HepG2 (cell line): ENCODE measurements around the gene PSMD8. TPM values are rescaled to one million over a fixed set of nuclear protein-coding genes. Genes with fewer than 3 reads are reported as not detected.

Source experiments
- ATAC-seq: fragments of 200-7000 bp; cut with Tn5 transposase; 3 replicates; pipeline ENCODE4 v1.9.1; 2020; ENCODE audit warnings: mild to moderate bottlenecking, moderate library complexity
- BruUV-seq: library from RNA; stranded (reverse); fragments of 400-500 nt; replicated peaks from 2 replicates; lab custom pipeline; 2021; lab: Mats Ljungman, UMichigan
- CTCF ChIA-PET: fragments of 300-600 bp; formaldehyde crosslinking; extraction: SDS; loops from one replicate; lab custom pipeline; 2021; ENCODE audit warnings: low total read pairs, inconsistent platforms, low intra/inter-chr PET ratio; lab: Yijun Ruan, JAX
- POLR2A ChIA-PET: fragments of 350-600 bp; sonication (Branson Sonifier 250); formaldehyde crosslinking; loops from one replicate; lab custom pipeline; 2020; ENCODE audit warnings: antibody characterized with exemption, inconsistent platforms; lab: Yijun Ruan, JAX
- DNase-seq: peaks from one replicate; pipeline ENCODE4 v3.0.0-alpha.2; 2015; ENCODE audit warnings: low spot score
- FAIRE-seq: peaks from 3 replicates; lab custom pipeline; 2011; peaks lifted over from hg19 to GRCh38; lab: Jason Lieb, UNC
- H2AFZ ChIP-seq: one replicate; pipeline ENCODE4 v1.6.1; 2011; ENCODE audit warnings: low read length, inconsistent platforms
- H3K27ac ChIP-seq: fragments of 300-600 bp; 3 replicates; pipeline ENCODE4 v1.8.0; 2011; ENCODE audit warnings: mixed run types, mild to moderate bottlenecking, mixed read lengths, low read length, inconsistent platforms; ENCODE audit not compliant: insufficient read depth; ENCODE audit errors: extremely low read length
- H3K27me3 ChIP-seq, 2 experiments: fragments of 200-600 bp in 1 of 2; 2 replicates in 1 of 2; 3 replicates in 1 of 2; pipeline versions ENCODE4 v1.6.0 to v1.8.0; 2011; ENCODE audit warnings: low read length in 2 of 2, mild to moderate bottlenecking in 2 of 2, moderate library complexity in 2 of 2, inconsistent platforms in 1 of 2; ENCODE audit not compliant: insufficient read depth in 2 of 2, control insufficient read depth in 1 of 2
- H3K36me3 ChIP-seq, 2 experiments: fragments of 200-600 bp in 1 of 2; replicated peaks in 1 of 2; 2 replicates in 1 of 2; 3 replicates in 1 of 2; pipeline versions ENCODE4 v1.5.1 to v1.8.0; 2011; ENCODE audit warnings: low read length in 2 of 2, inconsistent platforms in 1 of 2; ENCODE audit not compliant: insufficient read depth in 2 of 2, control insufficient read depth in 1 of 2
- H3K4me1 ChIP-seq: 2 replicates; pipeline ENCODE4 v1.5.1; 2012; ENCODE audit warnings: low read length, inconsistent platforms; ENCODE audit not compliant: insufficient read depth
- H3K4me2 ChIP-seq: 2 replicates; pipeline ENCODE4 v1.6.0; 2011; ENCODE audit warnings: low read depth, low read length, inconsistent platforms
- H3K4me3 ChIP-seq, 3 experiments: fragments of 200-600 bp in 1 of 3; sonication (generic), shearing (Covaris generic) in 1 of 3; replicated peaks in 1 of 3; 2 replicates each; pipeline ENCODE4 v1.5.1; 2011 to 2016; ENCODE audit warnings: low read length in 3 of 3, inconsistent platforms in 2 of 3, low read depth in 2 of 3, mild to moderate bottlenecking in 2 of 3, control low read depth in 1 of 3, mixed read lengths in 1 of 3; ENCODE audit not compliant: insufficient read depth in 1 of 3
- H3K79me2 ChIP-seq: one replicate; pipeline ENCODE4 v1.6.1; 2011; ENCODE audit warnings: low read length, inconsistent platforms; ENCODE audit not compliant: insufficient read depth
- H3K9ac ChIP-seq: 2 replicates; pipeline ENCODE4 v1.6.0; 2011; ENCODE audit warnings: mild to moderate bottlenecking, low read depth, low read length, inconsistent platforms; ENCODE audit not compliant: insufficient read depth
- H3K9me3 ChIP-seq: 2 replicates; pipeline ENCODE4 v1.5.1; 2012; ENCODE audit warnings: mild to moderate bottlenecking, low read length
- H4K20me1 ChIP-seq: 2 replicates; pipeline ENCODE4 v1.6.0; 2011; ENCODE audit warnings: inconsistent platforms, mild to moderate bottlenecking, low read length, moderate library complexity; ENCODE audit not compliant: insufficient read depth
- AKAP8 ChIP-seq: sonication (generic); formaldehyde crosslinking; IDR thresholded peaks from 2 replicates; pipeline ENCODE4 v1.5.1; 2020; ENCODE audit warnings: mild to moderate bottlenecking, missing genetic modification reagents
- RNF219 ChIP-seq: sonication (generic); formaldehyde crosslinking; IDR thresholded peaks from 2 replicates; pipeline ENCODE4 v1.5.0; 2020; ENCODE audit warnings: mild to moderate bottlenecking, missing genetic modification reagents
- WGBS: methylation state at CpG from one replicate; pipeline ENCODE4 v1.1.6; 2017; ENCODE audit warnings: low lambda C conversion rate; 5-methylcytosine and 5-hydroxymethylcytosine counted together
- in situ Hi-C: cut with HindIII; loops from 2 replicates; pipeline ENCODE4 v1.10.0; 2017; ENCODE audit warnings: low pct_unique_long_range_greater_than_20kb; ENCODE audit not compliant: extremely low pct_ligation_motif_present
- intact Hi-C: fragments of 100-400 bp; cut with micrococcal nuclease; formaldehyde crosslinking; loops from one replicate; pipeline ENCODE4 v1.10.0; 2022; ENCODE audit not compliant: unreplicated experiment
- polyA plus RNA-seq, 8 experiments: library from polyadenylated mRNA; depleted of rRNA in 3 of 8; stranded (reverse) in 7 of 8; unstranded in 1 of 8; fragments of >200 nt; fragmentation: Illumina TruSeq in 4 of 8; extraction: Trizol in 4 of 8; gene quantifications; 2 replicates each; pipeline versions ENCODE4 v1.2.1 to v1.2.3, GENCODE V29; 2011 to 2016; ENCODE audit warnings: low read depth in 4 of 8, missing spikeins in 1 of 8, mixed read lengths in 1 of 8; ENCODE audit not compliant: insufficient read depth in 1 of 8
- total RNA-seq, 5 experiments: library from RNA; depleted of rRNA; stranded (reverse); fragments of >200 nt; fragmentation: Illumina TruSeq; extraction: Trizol; gene quantifications; 2 replicates each; pipeline ENCODE4 v1.2.3, GENCODE V29; 2016; ENCODE audit warnings: low read depth in 1 of 5

PSMD8 gene
- total and polyA plus RNA-seq, 2 of the 13 experiments (the other 11 are each of a cell fraction or from before 2014, with no cell fraction given), result 162 to 296 TPM

GRCh38 chr19:38386971-38387549 lies 12.7 kb downstream of the PSMD8 start:
- peaks cover 5 to 17% of the 10 kb centered on the region in 2 experiments; a peak in 4 of 5 replicates for H3K36me3 ChIP-seq
- in situ Hi-C loops (no loop called here), intact Hi-C loops (no loop called here)
- no peak overlapping the region for H3K27ac ChIP-seq
- no peaks in the 10 kb centered on the region; the same call in 1 of the 2 replicates for H4K20me1 ChIP-seq
- BruUV-seq, result no TSS peak
- H3K79me2 ChIP-seq, result no peaks in the 10 kb centered on the region
- H3K9ac ChIP-seq, result no peak overlapping the region
- H3K4me3 ChIP-seq, result peak overlapping the region in 2 of 3 experiments; percentile 46 to 71; a peak in 4 of 6 replicates
- FAIRE-seq (no peak), DNase-seq (no peak), ATAC-seq (no peak)
- 0 out of 2 replicates have a peak, but pooled peaks have one; percentile 1 for TF ChIP-seq AKAP8
- no peak for TF ChIP-seq RNF219
- peaks cover 32% of the 10 kb centered on the region for H3K4me1 ChIP-seq
- CTCF ChIA-PET, result no interaction called here
- H3K27me3 ChIP-seq, result peaks cover 2 to 20% of the 10 kb centered on the region in 2 experiments; a peak in 3 of 5 replicates
- peak overlapping the region; percentile 89 for H3K4me2 ChIP-seq
- WGBS, result 94% methylated on average over 15 of the region's 36 CpGs
- no peaks in the 10 kb centered on the region for H3K9me3 ChIP-seq
- POLR2A ChIA-PET, result interaction anchor here (1.3 to 4.0 kb wide), 5 partner anchors 11 to 232 kb away, joined by 4 to 49 read pairs (median 5); partner anchors contain the start of genes EIF3K, FAM98C and PSMD8
- no peak overlapping the region for H2AFZ ChIP-seq
